ENCODE results near the gene GRIN2B.

Gene GRIN2B

GRCh38 chr12:13959131-13959723, 22.2 kb downstream of the GRIN2B start:
- H3K4me3 ChIP-seq (ENCODE audit: low read depth, low read length): no peak overlapping the region

GRCh38 chr12:13957576-13957975, 23.8 kb downstream of the GRIN2B start:
- H3K4me3 ChIP-seq (ENCODE audit: low read depth, low read length): no peak overlapping the region

GRCh38 chr12:13956060-13956590, 25.3 kb downstream of the GRIN2B start:
- H3K4me3 ChIP-seq (ENCODE audit: low read depth, low read length): no peak overlapping the region

GRCh38 chr12:13952096-13952495, 29.3 kb downstream of the GRIN2B start:
- no peak overlapping the region for H3K4me3 ChIP-seq (ENCODE audit: low read depth, low read length)

- H3K4me3 ChIP-seq (ENCODE audit: low read depth, low read length): no peak overlapping the region
Measured at GRCh38 chr12:13950502-13950901, 30.9 kb downstream of the GRIN2B start.

GRCh38 chr12:13948621-13949020, 32.8 kb downstream of the GRIN2B start:
- no peak overlapping the region for H3K4me3 ChIP-seq (ENCODE audit: low read depth, low read length)

GRCh38 chr12:13947276-13947946, 34.0 kb downstream of the GRIN2B start:
- H3K4me3 ChIP-seq (ENCODE audit: low read depth, low read length): no peak overlapping the region

GRCh38 chr12:13945641-13946040, 35.8 kb downstream of the GRIN2B start:
- no peak overlapping the region for H3K4me3 ChIP-seq (ENCODE audit: low read depth, low read length)

GRCh38 chr12:13945236-13945635, 36.2 kb downstream of the GRIN2B start:
- H3K4me3 ChIP-seq (ENCODE audit: low read depth, low read length): no peak overlapping the region

GRCh38 chr12:13942826-13943225, 38.6 kb downstream of the GRIN2B start:
- H3K4me3 ChIP-seq (ENCODE audit: low read depth, low read length): no peak overlapping the region

- H3K4me3 ChIP-seq (ENCODE audit: low read depth, low read length): no peak overlapping the region
Measured at GRCh38 chr12:13941258-13942249, 39.8 kb downstream of the GRIN2B start.

- no peak overlapping the region for H3K4me3 ChIP-seq (ENCODE audit: low read depth, low read length)
Measured at GRCh38 chr12:13940335-13940865, 41.0 kb downstream of the GRIN2B start.

- H3K4me3 ChIP-seq (ENCODE audit: low read depth, low read length): no peak overlapping the region
Measured at GRCh38 chr12:13937735-13938134, 43.7 kb downstream of the GRIN2B start.

GRCh38 chr12:13935169-13935568, 46.2 kb downstream of the GRIN2B start:
- H3K4me3 ChIP-seq (ENCODE audit: low read depth, low read length): no peak overlapping the region
